ENCODE data around the gene ANXA6. TPM values are rescaled to one million over a fixed set of nuclear protein-coding genes. Genes with fewer than 3 reads are reported as not detected.

The ANXA6 gene
- polyA plus RNA-seq, 1 donor (not counting 4 experiments of a cell fraction or from before 2014, with no cell fraction given): 37.0 TPM

DNA sequence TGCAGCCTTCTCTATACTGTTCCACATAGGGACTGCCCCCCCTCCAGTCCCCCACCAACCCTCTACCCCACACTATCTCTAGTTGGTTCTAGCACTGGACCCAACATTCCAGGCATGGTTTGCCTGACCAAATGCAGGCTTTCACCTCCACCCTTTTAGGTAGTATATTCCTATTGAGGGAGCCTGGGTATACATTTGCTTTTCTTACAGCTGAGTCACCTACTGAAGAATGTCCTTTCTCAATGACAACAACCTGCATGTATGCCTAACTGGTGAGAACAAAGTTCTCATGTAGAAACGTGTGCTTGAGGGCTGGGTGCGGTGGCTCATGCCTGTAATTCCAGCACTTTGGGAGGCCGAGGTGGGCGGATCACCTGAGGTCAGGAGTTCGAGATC is 85.0 kb downstream of the ANXA6 start:
- no peak overlapping the region for H3K4me3 ChIP-seq (ENCODE audit: control insufficient read depth in 2 of 3, extremely low read depth in 1 of 3, insufficient read depth in 2 of 3, low read depth in 1 of 3, low read length in 3 of 3)
- no peak overlapping the region for H2AFZ ChIP-seq (ENCODE audit: control insufficient read depth, low read length)
- dilution Hi-C loops (cut with MboI; ENCODE audit: extremely low pct_ligation_motif_present, low sequenced_read_pairs): no loop called here
- H3K36me3 ChIP-seq (ENCODE audit: control insufficient read depth in 2 of 2, extremely low read depth in 1 of 2, insufficient read depth in 2 of 2, low read length in 2 of 2): peaks cover 14 to 27% of the 10 kb centered on the region in 2 experiments
- peaks cover 35% of the 10 kb centered on the region for H3K4me1 ChIP-seq (ENCODE audit: control insufficient read depth, extremely low read depth, insufficient read depth, low read length)
- peak overlapping the region; percentile 71 for H3K27ac ChIP-seq (ENCODE audit: control insufficient read depth, insufficient read depth, low read length)
- DNase-seq (ENCODE audit: low read depth, low spot score): peak; percentile 90
- FAIRE-seq: peak; percentile 88
- peaks cover 2% of the 10 kb centered on the region for H3K9me3 ChIP-seq (ENCODE audit: control insufficient read depth, low read depth, low read length)
- peaks cover 2% of the 10 kb centered on the region for H4K20me1 ChIP-seq (ENCODE audit: control insufficient read depth, extremely low read depth, insufficient read depth, low read length)
- no peaks in the 10 kb centered on the region for H3K9me1 ChIP-seq (ENCODE audit: control insufficient read depth, extremely low read depth, insufficient read depth, low read length)
- H3K9ac ChIP-seq (ENCODE audit: control insufficient read depth, extremely low read depth, insufficient read depth, low read length): peak overlapping the region; percentile 45
- no peak for TF ChIP-seq EZH2 (IDR thresholded peaks at IDR 0.05; ENCODE audit: low read length)
- TF ChIP-seq, protein P1, sequence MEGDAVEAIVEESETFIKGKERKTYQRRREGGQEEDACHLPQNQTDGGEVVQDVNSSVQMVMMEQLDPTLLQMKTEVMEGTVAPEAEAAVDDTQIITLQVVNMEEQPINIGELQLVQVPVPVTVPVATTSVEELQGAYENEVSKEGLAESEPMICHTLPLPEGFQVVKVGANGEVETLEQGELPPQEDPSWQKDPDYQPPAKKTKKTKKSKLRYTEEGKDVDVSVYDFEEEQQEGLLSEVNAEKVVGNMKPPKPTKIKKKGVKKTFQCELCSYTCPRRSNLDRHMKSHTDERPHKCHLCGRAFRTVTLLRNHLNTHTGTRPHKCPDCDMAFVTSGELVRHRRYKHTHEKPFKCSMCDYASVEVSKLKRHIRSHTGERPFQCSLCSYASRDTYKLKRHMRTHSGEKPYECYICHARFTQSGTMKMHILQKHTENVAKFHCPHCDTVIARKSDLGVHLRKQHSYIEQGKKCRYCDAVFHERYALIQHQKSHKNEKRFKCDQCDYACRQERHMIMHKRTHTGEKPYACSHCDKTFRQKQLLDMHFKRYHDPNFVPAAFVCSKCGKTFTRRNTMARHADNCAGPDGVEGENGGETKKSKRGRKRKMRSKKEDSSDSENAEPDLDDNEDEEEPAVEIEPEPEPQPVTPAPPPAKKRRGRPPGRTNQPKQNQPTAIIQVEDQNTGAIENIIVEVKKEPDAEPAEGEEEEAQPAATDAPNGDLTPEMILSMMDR (optimal IDR thresholded peaks at IDR 0.05 in 1 of 3, IDR thresholded peaks at IDR 0.05 in 1 of 3, conservative IDR thresholded peaks at IDR 0.05 in 1 of 3; ENCODE audit: extremely low read depth in 1 of 3, insufficient read depth in 2 of 3, low read length in 3 of 3): no peak
- H3K79me2 ChIP-seq (ENCODE audit: control insufficient read depth, insufficient read depth, low read length): peaks cover 76% of the 10 kb centered on the region
- H3K4me2 ChIP-seq (ENCODE audit: control insufficient read depth, extremely low read depth, insufficient read depth, low read depth, low read length): peak overlapping the region; percentile 2
- H3K27me3 ChIP-seq (ENCODE audit: control insufficient read depth, extremely low read depth, insufficient read depth, low read length): no peaks in the 10 kb centered on the region

DNA sequence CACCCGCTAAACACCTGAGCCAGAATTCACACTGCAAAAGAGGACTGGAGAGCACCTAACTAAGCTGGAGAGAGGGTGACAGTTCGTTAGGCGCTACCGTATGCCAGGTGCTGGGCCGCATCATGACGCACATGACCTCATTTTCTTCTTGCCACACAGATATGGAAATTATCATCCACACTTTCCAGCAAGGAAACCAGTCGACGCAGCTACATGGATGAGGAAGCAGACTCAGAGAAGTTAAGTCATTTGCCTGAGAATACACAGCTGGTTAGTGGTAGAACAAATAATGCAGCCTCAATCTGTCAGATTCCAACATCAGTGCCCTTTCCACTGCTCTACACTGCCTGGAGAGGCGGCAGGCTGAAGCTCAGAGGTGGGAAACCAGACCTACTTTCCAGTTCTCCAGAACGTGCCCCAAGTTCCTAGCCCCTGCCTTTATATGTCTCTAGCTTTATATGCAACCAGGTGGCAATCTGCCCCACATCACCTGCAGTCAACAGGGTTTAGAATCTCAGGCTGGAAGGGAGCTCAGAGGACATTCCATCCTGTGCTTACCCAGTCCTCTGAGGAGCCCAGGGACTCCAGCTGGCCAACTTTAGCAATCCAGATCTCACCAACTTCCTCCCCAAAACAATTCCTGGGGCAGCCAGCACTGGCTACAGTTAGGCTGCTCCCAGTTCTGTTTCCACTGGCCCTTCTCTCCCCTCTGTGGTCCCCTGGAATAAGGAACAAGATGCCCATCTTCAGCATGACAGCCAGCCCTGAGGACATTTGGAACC is 85.5 kb downstream of the ANXA6 start:
- H3K27ac ChIP-seq (ENCODE audit: control insufficient read depth, insufficient read depth, low read length): peak overlapping the region; percentile 71
- peaks cover 76% of the 10 kb centered on the region for H3K79me2 ChIP-seq (ENCODE audit: control insufficient read depth, insufficient read depth, low read length)
- dilution Hi-C loops (cut with MboI; ENCODE audit: extremely low pct_ligation_motif_present, low sequenced_read_pairs): no loop called here
- TF ChIP-seq, protein P1 (optimal IDR thresholded peaks at IDR 0.05 in 1 of 3, IDR thresholded peaks at IDR 0.05 in 1 of 3, conservative IDR thresholded peaks at IDR 0.05 in 1 of 3; ENCODE audit: extremely low read depth in 1 of 3, insufficient read depth in 2 of 3, low read length in 3 of 3): no peak
- TF ChIP-seq EZH2 (IDR thresholded peaks at IDR 0.05; ENCODE audit: low read length): no peak
- no peak overlapping the region for H3K4me3 ChIP-seq (ENCODE audit: control insufficient read depth in 2 of 3, extremely low read depth in 1 of 3, insufficient read depth in 2 of 3, low read depth in 1 of 3, low read length in 3 of 3)
- no peak overlapping the region for H2AFZ ChIP-seq (ENCODE audit: control insufficient read depth, low read length)
- peak overlapping the region; percentile 45 for H3K9ac ChIP-seq (ENCODE audit: control insufficient read depth, extremely low read depth, insufficient read depth, low read length)
- FAIRE-seq (peak; percentile 23), DNase-seq (ENCODE audit: low read depth, low spot score) (no peak)
- no peaks in the 10 kb centered on the region for H3K9me1 ChIP-seq (ENCODE audit: control insufficient read depth, extremely low read depth, insufficient read depth, low read length)
- H3K9me3 ChIP-seq (ENCODE audit: control insufficient read depth, low read depth, low read length): peaks cover 2% of the 10 kb centered on the region
- H3K36me3 ChIP-seq (ENCODE audit: control insufficient read depth in 2 of 2, extremely low read depth in 1 of 2, insufficient read depth in 2 of 2, low read length in 2 of 2): peaks cover 13 to 28% of the 10 kb centered on the region in 2 experiments
- H4K20me1 ChIP-seq (ENCODE audit: control insufficient read depth, extremely low read depth, insufficient read depth, low read length): peaks cover 2% of the 10 kb centered on the region
- no peaks in the 10 kb centered on the region for H3K27me3 ChIP-seq (ENCODE audit: control insufficient read depth, extremely low read depth, insufficient read depth, low read length)
- peak overlapping the region; percentile 2 for H3K4me2 ChIP-seq (ENCODE audit: control insufficient read depth, extremely low read depth, insufficient read depth, low read depth, low read length)
- peaks cover 29% of the 10 kb centered on the region for H3K4me1 ChIP-seq (ENCODE audit: control insufficient read depth, extremely low read depth, insufficient read depth, low read length)
